ENCODE measurements around the gene N4BP2L2. TPM values are rescaled to one million over a fixed set of nuclear protein-coding genes. Genes with fewer than 3 reads are reported as not detected.

The N4BP2L2 gene
- total RNA-seq: 100 to 1,000 TPM in 1 of 2 donors, 10 to 100 TPM in 1; 83.9 to 119 TPM

GRCh38 chr13:32538621-32539246 lies at the start of gene N4BP2L2:
Gene N4BP2L2, minus strand, starts transcription at chr13:32538795. Its CDS starts 1,768 bp downstream, at chr13:32537027.

GRCh38 chr13:32586080-32586900 lies 47.7 kb upstream of the N4BP2L2 start, which contains the start of gene PDS5B:
Gene PDS5B, plus strand, starts transcription at chr13:32586452. Its CDS starts 62,321 bp downstream, at chr13:32648773.

GRCh38 chr13:32427852-32428580 lies 110.6 kb downstream of the N4BP2L2 start, which contains the start of gene N4BP2L1:
Gene N4BP2L1, minus strand, starts transcription at chr13:32428130. Its CDS starts 48 bp downstream, at chr13:32428082.

Small RNA genes within 50 kb of the gene (small RNA-seq; reads per million reads assigned to genes)
- 0 reads per million in 2 donors for gene RF00190

Other genes with a start within 250 kb of the N4BP2L2 start
- gene ZAR1L, start 223.4 kb downstream of the N4BP2L2 start, total RNA-seq: not detected
- 1 to 10 TPM; 7.2 to 10.0 TPM for gene BRCA2, start 223.3 kb downstream of the N4BP2L2 start, total RNA-seq
- 1 to 10 TPM in 1 of 2 donors, under 1 TPM in 1; 1.00 to 2.8 TPM for gene N4BP2L1, start 110.7 kb downstream of the N4BP2L2 start, total RNA-seq
- gene PDS5B, start 47.7 kb upstream of the N4BP2L2 start, total RNA-seq: 10 to 100 TPM; 17.9 to 22.6 TPM